HG03432 (cell line): ENCODE data around the gene GREB1.

Source experiments
- ATAC-seq: cut with Tn5 transposase; IDR thresholded peaks from one replicate; pipeline ENCODE4 v1.9.1; 2021; ENCODE audit warnings: mild to moderate bottlenecking, moderate library complexity; ENCODE audit not compliant: unreplicated experiment

GREB1 gene

GRCh38 chr2:11679016-11679415 is 145.2 kb downstream of the GREB1 start:
- ATAC-seq: no peak

- ATAC-seq: no peak
Observed at GRCh38 chr2:11679486-11680181, 145.8 kb downstream of the GREB1 start.

GRCh38 chr2:11680182-11680900 is 146.5 kb downstream of the GREB1 start:
- no peak for ATAC-seq

- ATAC-seq: no peak
Observed at GRCh38 chr2:11680901-11681721, 147.3 kb downstream of the GREB1 start.

GRCh38 chr2:11681722-11682589 is 148.1 kb downstream of the GREB1 start:
- ATAC-seq: peak; percentile 51

- no peak for ATAC-seq
Observed at GRCh38 chr2:11682590-11682915, 148.7 kb downstream of the GREB1 start.

GRCh38 chr2:11683476-11683875 is 149.6 kb downstream of the GREB1 start:
- no peak for ATAC-seq

- no peak for ATAC-seq
Observed at GRCh38 chr2:11683966-11684365, 150.1 kb downstream of the GREB1 start.

GRCh38 chr2:11684894-11685460 is 151.1 kb downstream of the GREB1 start:
- no peak for ATAC-seq

GRCh38 chr2:11685906-11686470 is 152.1 kb downstream of the GREB1 start:
- no peak for ATAC-seq

- ATAC-seq: no peak
Observed at GRCh38 chr2:11687736-11688135, 153.9 kb downstream of the GREB1 start.

GRCh38 chr2:11688222-11689069 is 154.6 kb downstream of the GREB1 start:
- peak; percentile 87 for ATAC-seq

- no peak for ATAC-seq
Observed at GRCh38 chr2:11691076-11691660, 157.3 kb downstream of the GREB1 start.
